ENCODE data around the gene ETV5.

The ETV5 gene

GRCh38 chr3:186093271-186093900, 15.5 kb downstream of the ETV5 start:
- no peak overlapping the region for H3K27ac ChIP-seq (ENCODE audit: low read length)
- H4K20me1 ChIP-seq (ENCODE audit: insufficient read depth, low read length), result peaks cover 32% of the 10 kb centered on the region; the same call in 1 of the 2 replicates
- H3K9me3 ChIP-seq (ENCODE audit: insufficient read depth, low read length), result no peaks in the 10 kb centered on the region
- H3K36me3 ChIP-seq (replicated peaks; ENCODE audit: low read depth, low read length), result no peaks in the 10 kb centered on the region
- peak overlapping the region; percentile 75 for H3K4me2 ChIP-seq (ENCODE audit: low read length)
- no peak overlapping the region for H3K4me3 ChIP-seq (ENCODE audit: low read length)
- no peak overlapping the region for H2AFZ ChIP-seq (ENCODE audit: low read depth, low read length)
- H3K79me2 ChIP-seq (ENCODE audit: low read length), result no peaks in the 10 kb centered on the region
- no peaks in the 10 kb centered on the region for H3K27me3 ChIP-seq (ENCODE audit: low read depth, low read length)
- peaks cover 34% of the 10 kb centered on the region for H3K4me1 ChIP-seq (ENCODE audit: low read length)
- TF ChIP-seq EZH2phosphoT487 (IDR thresholded peaks at IDR 0.05; ENCODE audit: low read depth) (no peak), CTCF (IDR thresholded peaks at IDR 0.05; ENCODE audit: low read depth, low read length) (peak; percentile 43)
- no peak overlapping the region for H3K9ac ChIP-seq (ENCODE audit: low read length)

GRCh38 chr3:186092360-186093070, 16.4 kb downstream of the ETV5 start:
- Histone ChIP-seq H3K27me3 (ENCODE audit: low read depth, low read length) (no peaks in the 10 kb centered on the region), H4K20me1 (ENCODE audit: insufficient read depth, low read length) (peaks cover 31% of the 10 kb centered on the region; the same call in 1 of the 2 replicates), H3K9ac (ENCODE audit: low read length) (no peak overlapping the region), H3K36me3 (replicated peaks; ENCODE audit: low read depth, low read length) (no peaks in the 10 kb centered on the region), H3K4me3 (ENCODE audit: low read length) (no peak overlapping the region), H3K79me2 (ENCODE audit: low read length) (no peaks in the 10 kb centered on the region), H3K4me2 (ENCODE audit: low read length) (no peak overlapping the region), H3K27ac (ENCODE audit: low read length) (no peak overlapping the region), H2AFZ (ENCODE audit: low read depth, low read length) (no peak overlapping the region), H3K4me1 (ENCODE audit: low read length) (peaks cover 34% of the 10 kb centered on the region), H3K9me3 (ENCODE audit: insufficient read depth, low read length) (no peaks in the 10 kb centered on the region)
- TF ChIP-seq EZH2phosphoT487 (IDR thresholded peaks at IDR 0.05; ENCODE audit: low read depth) (no peak), CTCF (IDR thresholded peaks at IDR 0.05; ENCODE audit: low read depth, low read length) (no peak)

GRCh38 chr3:186090901-186091300, 18.0 kb downstream of the ETV5 start:
- no peaks in the 10 kb centered on the region for H3K79me2 ChIP-seq (ENCODE audit: low read length)
- H3K4me1 ChIP-seq (ENCODE audit: low read length), result peaks cover 25% of the 10 kb centered on the region
- H3K27ac ChIP-seq (ENCODE audit: low read length), result no peak overlapping the region
- no peak overlapping the region for H3K4me3 ChIP-seq (ENCODE audit: low read length)
- no peaks in the 10 kb centered on the region for H3K9me3 ChIP-seq (ENCODE audit: insufficient read depth, low read length)
- no peaks in the 10 kb centered on the region for H3K36me3 ChIP-seq (replicated peaks; ENCODE audit: low read depth, low read length)
- H3K9ac ChIP-seq (ENCODE audit: low read length), result no peak overlapping the region
- H2AFZ ChIP-seq (ENCODE audit: low read depth, low read length), result no peak overlapping the region
- no peaks in the 10 kb centered on the region for H3K27me3 ChIP-seq (ENCODE audit: low read depth, low read length)
- no peak overlapping the region for H3K4me2 ChIP-seq (ENCODE audit: low read length)
- H4K20me1 ChIP-seq (ENCODE audit: insufficient read depth, low read length), result peaks cover 15% of the 10 kb centered on the region; the same call in 1 of the 2 replicates
- TF ChIP-seq EZH2phosphoT487 (IDR thresholded peaks at IDR 0.05; ENCODE audit: low read depth), result no peak
- TF ChIP-seq CTCF (IDR thresholded peaks at IDR 0.05; ENCODE audit: low read depth, low read length), result no peak

GRCh38 chr3:186088335-186088734, 20.6 kb downstream of the ETV5 start:
- H3K36me3 ChIP-seq (replicated peaks; ENCODE audit: low read depth, low read length), result no peaks in the 10 kb centered on the region
- no peak overlapping the region for H3K27ac ChIP-seq (ENCODE audit: low read length)
- H4K20me1 ChIP-seq (ENCODE audit: insufficient read depth, low read length), result peaks cover 7% of the 10 kb centered on the region; the same call in 1 of the 2 replicates

More at GRCh38 chr3:186088335-186088734, 20.6 kb downstream of the ETV5 start:
- no peaks in the 10 kb centered on the region for H3K9me3 ChIP-seq (ENCODE audit: insufficient read depth, low read length)
- no peak overlapping the region for H3K4me2 ChIP-seq (ENCODE audit: low read length)
- H2AFZ ChIP-seq (ENCODE audit: low read depth, low read length), result no peak overlapping the region
- TF ChIP-seq EZH2phosphoT487 (IDR thresholded peaks at IDR 0.05; ENCODE audit: low read depth) (no peak), CTCF (IDR thresholded peaks at IDR 0.05; ENCODE audit: low read depth, low read length) (no peak)
- H3K27me3 ChIP-seq (ENCODE audit: low read depth, low read length), result no peaks in the 10 kb centered on the region
- no peaks in the 10 kb centered on the region for H3K79me2 ChIP-seq (ENCODE audit: low read length)
- no peak overlapping the region for H3K4me3 ChIP-seq (ENCODE audit: low read length)
- H3K4me1 ChIP-seq (ENCODE audit: low read length), result peaks cover under 1% of the 10 kb centered on the region; the same call in 1 of the 2 replicates
- no peak overlapping the region for H3K9ac ChIP-seq (ENCODE audit: low read length)

Measured in OCI-LY3 (cell line).